Body of pancreas (tissue), 4 donors: ENCODE data around the gene LYST. TPM values are rescaled to one million over a fixed set of nuclear protein-coding genes. Genes with fewer than 3 reads are reported as not detected.

Experiments
- ATAC-seq: fragments of 150-250 bp; one replicate; pipeline ENCODE4 v1.9.1; 2016
- DNase-seq, 4 donors: peaks; one replicate each; pipeline ENCODE4 v3.0.0-alpha.2; 2019
- H3K27ac ChIP-seq, 4 donors: fragments of 200-600 bp; sonication (generic); 1 replicate in 3 of 4; 2 replicates in 1 of 4; pipeline versions ENCODE4 v1.5.1 to v1.6.1; 2016 to 2019; ENCODE audit warnings: mild to moderate bottlenecking in 1 of 4, mixed read lengths in 1 of 4, moderate library complexity in 1 of 4
- H3K27me3 ChIP-seq, 2 donors: fragments of 200-600 bp; sonication (generic); one replicate each; pipeline ENCODE4 v1.6.0; 2016; ENCODE audit warnings: mild to moderate bottlenecking in 1 of 2
- H3K36me3 ChIP-seq, 2 donors: fragments of 200-600 bp; sonication (generic); replicated peaks in 1 of 2; 2 replicates each; pipeline ENCODE4 v1.5.1; 2016; ENCODE audit warnings: low read depth in 2 of 2; ENCODE audit not compliant: insufficient read depth in 1 of 2
- H3K4me1 ChIP-seq: fragments of 200-600 bp; sonication (generic); one replicate; pipeline ENCODE4 v1.6.0; 2016
- H3K4me3 ChIP-seq, 2 donors: fragments of 200-600 bp; sonication (generic); 1 replicate in 1 of 2; 2 replicates in 1 of 2; pipeline ENCODE4 v1.5.1; 2016 to 2019
- H3K9me3 ChIP-seq, 3 donors: fragments of 200-600 bp; sonication (generic); 1 replicate in 2 of 3; 2 replicates in 1 of 3; pipeline ENCODE4 v1.5.1; 2016
- CTCF ChIP-seq, 7 experiments: fragments of 450-650 bp in 4 of 7; fragments of 200-600 bp in 3 of 7; sonication (generic) in 3 of 7; IDR thresholded peaks; one replicate each; pipeline ENCODE4 v1.5.1; 2016 to 2019; ENCODE audit warnings: antibody characterized with exemption in 7 of 7
- POLR2A ChIP-seq, 3 donors: fragments of 450-650 bp; IDR thresholded peaks; one replicate each; pipeline ENCODE4 v1.6.1; 2016; ENCODE audit warnings: antibody characterized with exemption in 3 of 3, mild to moderate bottlenecking in 2 of 3
- WGBS, 2 donors: methylation state at CpG; one replicate each; pipeline ENCODE4 v1.1.5; 2017; 5-methylcytosine and 5-hydroxymethylcytosine counted together
- intact Hi-C: fragments of 100-400 bp; cut with DNase I; formaldehyde crosslinking; loops from one replicate; pipeline ENCODE4 v1.15.1; 2023
- microRNA counts, 2 donors: library from miRNA; unstranded; fragments of <30 nt; microRNA quantifications; one replicate each; lab custom pipeline; 2017
- microRNA-seq, 2 donors: library from miRNA; unstranded; fragments of <30 nt; microRNA quantifications; one replicate each; pipeline ENCODE4, GENCODE V29; 2016; ENCODE audit warnings: borderline number of aligned reads in 2 of 2, borderline replicate concordance in 2 of 2
- small RNA-seq: library from RNA; depleted of rRNA; stranded (forward); fragments of <200 nt; gene quantifications from one replicate; pipeline ENCODE3, GENCODE V24; 2016
- total RNA-seq, 2 donors: library from RNA; depleted of rRNA; stranded (reverse); fragments of >200 nt; gene quantifications; one replicate each; pipeline ENCODE4 v1.1.0, GENCODE V29; 2016

The LYST gene
- total RNA-seq, 2 donors from 2014 or later: 16.5 to 21.0 TPM

- H3K9me3 ChIP-seq: no peaks in the 10 kb centered on the region
- intact Hi-C loops: no loop called here
- no peaks in the 10 kb centered on the region for H3K27me3 ChIP-seq
- H3K27ac ChIP-seq: no peak overlapping the region
- DNase-seq (no peak), ATAC-seq (no peak)
- no peak overlapping the region for H3K4me3 ChIP-seq
- H3K4me1 ChIP-seq: no peaks in the 10 kb centered on the region
- 78 to 89% methylated on average over 2 of the region's 2 CpGs for WGBS, 2 donors
- TF ChIP-seq POLR2A (IDR thresholded peaks at IDR 0.05): no peak
- no peak for TF ChIP-seq CTCF (IDR thresholded peaks at IDR 0.05)
- no peaks in the 10 kb centered on the region for H3K36me3 ChIP-seq
These were observed 253.1 kb downstream of the LYST start for GRCh38 chr1:235613602-235614001.

- Histone ChIP-seq H3K9me3 (no peaks in the 10 kb centered on the region), H3K4me3 (no peak overlapping the region), H3K4me1 (no peaks in the 10 kb centered on the region), H3K27me3 (no peaks in the 10 kb centered on the region), H3K36me3 (no peaks in the 10 kb centered on the region), H3K27ac (no peak overlapping the region)
- intact Hi-C loops: no loop called here
- TF ChIP-seq CTCF (IDR thresholded peaks at IDR 0.05): no peak
- no peak for ATAC-seq
- DNase-seq: no peak
- WGBS, 2 donors: 63 to 90% methylated on average over 2 to 3 of the region's 3 CpGs
These were observed 253.9 kb downstream of the LYST start for GRCh38 chr1:235612761-235613160.

MicroRNAs within 50 kb of the gene (microRNA counts, 767-probe panel; counts per million panel counts)
- 0 to 736 counts per million in 2 donors for microRNA hsa-miR-1537 (lab: Ali Mortazavi, UCI)

Small RNAs within 50 kb of the gene (microRNA-seq; reads per million reads assigned to microRNA genes)
- 1.3 to 1.9 reads per million in 2 donors for gene MIR1537

Small RNAs within 50 kb of the gene (small RNA-seq; reads per million reads assigned to genes)
- gene MIR1537 (not detected), gene RNU6-968P (not detected)

Other genes with a start within 250 kb of the LYST start
- gene GNG4, start 217.1 kb downstream of the LYST start, total RNA-seq: 1 to 10 TPM in 1 of 2 donors, under 1 TPM in 1; 0.66 to 3.1 TPM
- 10 to 100 TPM; 28.5 to 58.0 TPM for gene NID1, start 198.2 kb upstream of the LYST start, total RNA-seq